GM19240 (cell line): ENCODE measurements around the gene KRTAP10-2.

Source experiments
- DNase-seq: peaks from one replicate; pipeline ENCODE4 v3.0.0; 2011; ENCODE audit warnings: low spot score; ENCODE audit not compliant: insufficient read length

Gene KRTAP10-2

DNA sequence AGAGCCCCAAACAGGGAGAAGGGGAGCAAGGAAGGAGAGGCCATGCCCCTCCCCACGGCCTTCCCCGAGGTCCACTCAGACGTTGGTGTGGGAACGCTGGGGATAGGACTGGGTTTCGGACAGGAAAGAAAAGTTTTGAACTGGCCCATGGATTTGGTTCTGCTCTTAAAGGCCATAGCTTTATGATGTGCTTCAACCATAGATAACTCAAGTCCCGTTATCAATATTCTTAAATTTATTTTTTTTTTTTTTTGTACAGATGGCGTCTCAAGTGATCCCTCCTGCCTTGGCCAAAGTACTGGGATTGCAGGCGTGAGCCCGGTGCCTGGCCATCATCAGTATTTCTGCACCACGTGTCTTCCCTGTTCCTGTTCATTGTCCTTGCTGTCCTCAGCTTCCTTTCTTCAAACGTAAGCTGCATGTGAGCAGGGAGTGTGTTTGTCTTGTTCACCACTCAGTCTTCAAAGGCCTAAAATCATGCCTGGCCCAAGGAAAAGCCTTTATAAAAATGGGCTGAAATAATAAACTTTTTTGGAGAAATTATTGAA, 10.5 kb downstream of the KRTAP10-2 start:
- DNase-seq, result no peak

DNA sequence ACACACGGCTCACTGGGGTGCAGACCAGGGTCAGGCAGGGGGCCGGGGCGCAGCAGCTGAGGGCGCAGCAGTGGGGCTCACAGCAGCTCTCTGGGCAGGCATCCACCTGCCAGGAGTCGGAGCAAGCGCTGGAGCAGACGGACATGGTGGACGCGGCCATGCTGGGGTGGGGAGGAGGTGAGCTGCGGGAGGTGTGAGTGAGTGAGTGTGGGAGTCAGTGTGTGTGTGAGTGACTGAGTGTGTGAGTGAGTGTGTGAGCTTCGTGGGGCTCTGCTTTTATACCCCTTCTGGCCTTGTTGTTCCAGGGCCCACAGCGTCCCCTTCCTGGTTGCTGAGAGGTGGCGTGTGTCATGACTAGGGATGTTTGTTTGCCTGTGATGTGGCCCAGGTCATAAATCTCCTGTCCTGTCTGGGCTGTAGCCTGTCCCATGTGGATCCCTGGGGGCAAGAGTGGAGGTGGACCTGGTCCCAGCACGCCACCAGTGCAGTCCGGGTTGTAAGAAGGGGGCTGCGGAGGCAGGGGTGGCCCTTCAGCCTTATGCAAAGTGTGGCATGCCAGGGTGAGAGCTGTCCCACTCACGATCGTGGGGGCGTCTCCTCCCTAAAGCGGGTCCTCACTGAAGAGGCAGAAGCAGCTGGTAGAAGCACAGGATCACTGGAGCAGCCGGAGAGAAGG, 11.2 kb downstream of the KRTAP10-2 start, which contains the start of gene KRTAP10-1:
Gene KRTAP10-1 (minus strand): TSS at position 205 of the 676 bp plus-strand sequence. CDS start 45 bp downstream, at position 160.
- no peak for DNase-seq

DNA sequence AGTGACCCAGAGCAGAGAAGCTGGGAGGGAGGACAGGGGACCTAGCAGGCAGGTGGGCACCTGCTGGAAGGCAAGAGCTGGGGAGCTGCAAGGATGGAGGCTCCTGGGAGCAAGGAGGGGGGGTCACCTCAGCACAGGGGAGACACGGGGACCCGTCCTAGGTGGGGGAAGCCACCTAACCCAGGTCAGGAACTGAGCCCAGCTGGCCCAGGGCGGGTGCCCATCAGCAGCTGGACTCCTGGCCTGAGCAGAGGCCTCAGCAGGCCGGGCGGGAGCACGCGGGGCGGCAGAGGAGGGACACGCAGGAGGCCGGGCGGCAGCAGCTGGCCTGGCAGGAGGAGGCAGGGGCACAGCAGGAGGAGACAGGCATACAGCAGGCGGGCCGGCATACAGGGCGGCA, 12.3 kb downstream of the KRTAP10-2 start:
- DNase-seq, result no peak

DNA sequence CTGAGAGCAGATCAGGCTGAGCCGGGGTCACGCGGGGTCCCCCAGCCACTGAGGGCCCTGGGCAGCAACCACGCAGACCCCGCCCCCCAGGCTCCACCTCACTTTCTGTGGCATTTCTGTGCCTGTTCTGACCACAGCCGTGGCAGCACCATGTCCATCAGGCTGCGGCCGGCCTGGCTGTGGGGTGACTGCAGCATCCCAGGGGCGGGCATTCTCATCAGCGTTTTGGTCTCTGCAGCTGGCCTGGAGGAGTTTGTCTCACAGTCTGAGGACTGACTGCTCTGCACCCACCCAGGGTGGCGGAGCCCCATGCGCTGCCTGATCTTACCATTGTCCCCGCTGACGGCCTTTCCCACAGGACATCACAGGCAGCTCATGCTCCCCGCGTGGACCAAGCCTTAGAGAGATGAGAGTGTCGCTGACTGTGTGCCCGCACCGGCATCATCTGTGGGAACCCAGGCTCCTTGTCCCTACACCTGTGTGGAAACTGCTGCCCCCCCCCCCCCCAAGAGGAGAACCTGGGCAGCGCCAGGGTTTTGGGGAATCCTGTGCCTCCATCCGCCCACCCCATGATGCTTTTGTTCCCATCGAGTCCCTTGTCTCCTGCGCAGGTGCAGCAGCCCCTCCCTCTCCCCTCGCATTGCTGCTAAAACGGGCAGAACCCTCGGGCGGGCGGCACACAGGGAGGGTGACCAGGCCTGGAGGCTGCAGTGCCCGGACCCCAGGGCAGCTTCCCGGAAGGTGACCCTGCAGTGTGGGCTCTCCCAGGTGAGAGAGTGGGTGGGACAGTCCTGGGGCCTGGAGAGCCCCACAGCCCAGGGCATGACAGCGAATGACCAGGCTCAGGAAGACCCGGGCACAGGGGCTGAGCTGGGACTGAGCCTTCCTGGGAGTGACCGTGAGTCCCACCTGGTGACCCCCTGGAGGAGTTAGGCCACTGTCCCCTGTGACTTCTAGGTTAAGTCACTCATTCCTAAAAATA, 13.1 kb downstream of the KRTAP10-2 start:
- no peak for DNase-seq

DNA sequence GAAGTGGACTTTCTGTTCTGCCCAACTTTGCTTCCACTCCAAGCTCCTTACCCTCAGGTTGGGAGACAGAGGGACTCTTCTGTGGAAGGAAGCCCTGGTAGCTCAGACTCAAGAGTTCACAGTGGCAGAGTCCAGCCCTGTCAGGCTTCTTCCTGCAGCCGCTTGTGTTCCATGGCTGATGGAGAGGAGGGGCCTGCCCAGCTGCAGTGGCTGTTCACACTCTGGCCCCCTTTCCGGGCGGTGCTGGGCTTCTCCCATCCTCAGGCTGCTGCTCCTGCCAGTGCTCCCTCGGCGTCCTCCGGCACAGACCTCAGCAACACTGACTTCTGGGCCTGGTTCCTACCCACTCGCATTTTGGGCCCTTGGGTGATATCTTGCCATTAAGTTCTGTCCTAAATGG, 15.3 kb downstream of the KRTAP10-2 start:
- DNase-seq, result no peak

DNA sequence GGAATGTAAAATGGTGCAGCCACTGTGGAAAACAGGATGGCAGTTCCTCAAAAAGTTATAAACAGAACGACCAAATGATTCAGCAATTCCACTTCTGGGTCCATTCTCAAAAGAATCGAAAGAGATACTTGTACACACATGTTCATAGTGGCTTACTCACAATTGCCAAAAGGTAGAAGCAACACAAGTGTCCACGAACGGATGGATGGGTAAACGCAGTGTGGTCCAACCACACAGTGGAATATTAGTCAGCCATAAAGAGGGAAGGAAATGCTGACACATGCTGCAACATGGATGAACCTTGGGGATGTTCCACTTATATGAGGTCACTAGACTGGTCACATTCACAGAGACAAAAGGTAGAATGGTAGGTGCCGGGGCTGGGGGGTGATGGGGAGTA, 16.6 kb downstream of the KRTAP10-2 start:
- DNase-seq, result no peak

DNA sequence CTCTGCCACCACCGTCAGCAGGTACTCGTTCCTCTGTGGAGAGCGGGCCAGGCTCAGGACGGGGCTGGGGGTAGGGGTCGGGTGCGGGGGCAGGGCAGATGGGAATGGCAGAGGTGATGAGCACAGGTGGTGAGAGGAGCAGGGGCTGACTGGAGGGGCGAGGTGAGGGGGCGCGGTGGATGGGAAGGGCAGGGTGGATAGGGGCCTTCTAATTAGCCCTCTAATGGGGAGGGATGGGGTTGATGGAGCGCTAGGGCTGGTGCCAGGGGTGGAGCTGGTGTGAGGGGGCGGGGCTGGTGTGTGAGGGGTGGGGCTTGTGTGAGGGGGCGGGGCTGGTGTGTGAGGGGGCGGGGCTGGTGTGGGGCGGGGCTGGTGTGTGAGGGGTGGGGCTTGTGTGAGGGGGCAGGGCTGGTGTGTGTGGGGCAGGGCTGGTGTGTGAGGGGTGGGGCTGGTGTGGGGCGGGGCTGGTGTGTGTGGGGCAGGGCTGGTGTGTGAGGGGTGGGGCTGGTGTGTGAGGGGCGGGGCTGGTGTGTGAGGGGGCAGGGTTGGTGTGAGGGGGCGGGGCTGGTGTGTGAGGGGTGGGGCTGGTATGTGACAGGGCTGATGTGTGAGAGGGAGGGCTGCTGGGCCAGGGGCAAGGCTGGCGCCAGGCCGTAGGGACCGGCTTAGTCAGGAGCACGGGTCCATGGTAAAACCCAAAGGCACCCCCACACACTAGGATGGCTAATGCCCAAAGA, 17.2 kb downstream of the KRTAP10-2 start:
- DNase-seq, result no peak

DNA sequence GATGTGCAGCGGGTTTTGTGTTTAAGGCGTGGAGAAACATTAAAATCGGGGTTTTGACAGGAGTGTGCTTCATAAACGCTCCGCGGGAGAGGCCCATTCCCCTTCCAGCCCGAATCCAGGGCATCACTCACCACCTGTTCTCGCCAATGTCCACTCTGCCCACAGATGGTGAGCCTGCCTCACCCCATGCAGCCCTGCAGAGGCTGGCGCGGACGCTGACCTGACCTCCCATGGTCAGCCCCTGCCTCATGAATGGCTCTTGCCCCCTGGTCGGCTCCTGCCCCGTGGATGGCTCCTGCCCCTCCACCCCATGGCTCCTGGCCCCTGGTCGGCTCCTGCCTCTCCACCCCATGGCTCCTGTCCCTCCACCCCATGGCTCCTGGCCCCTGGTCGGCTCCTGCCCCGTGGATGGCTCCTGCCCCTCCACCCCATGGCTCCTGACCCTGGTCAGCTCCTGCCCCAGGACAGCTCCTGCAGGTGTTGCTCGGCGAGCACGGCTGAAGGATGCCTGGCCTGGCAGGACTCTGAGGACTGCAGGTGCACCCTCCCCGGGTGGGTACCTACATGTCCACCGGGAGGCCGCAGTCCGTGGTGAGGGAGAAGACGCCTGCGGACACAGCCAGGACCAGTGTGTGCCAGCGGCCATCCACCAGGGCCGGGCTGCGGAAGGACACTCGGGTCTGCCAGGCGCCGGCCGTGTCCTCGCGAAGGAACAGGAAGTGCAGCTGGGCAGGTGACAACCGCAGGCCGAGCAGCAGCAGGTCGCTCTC, 18.0 kb downstream of the KRTAP10-2 start:
- no peak for DNase-seq

DNA sequence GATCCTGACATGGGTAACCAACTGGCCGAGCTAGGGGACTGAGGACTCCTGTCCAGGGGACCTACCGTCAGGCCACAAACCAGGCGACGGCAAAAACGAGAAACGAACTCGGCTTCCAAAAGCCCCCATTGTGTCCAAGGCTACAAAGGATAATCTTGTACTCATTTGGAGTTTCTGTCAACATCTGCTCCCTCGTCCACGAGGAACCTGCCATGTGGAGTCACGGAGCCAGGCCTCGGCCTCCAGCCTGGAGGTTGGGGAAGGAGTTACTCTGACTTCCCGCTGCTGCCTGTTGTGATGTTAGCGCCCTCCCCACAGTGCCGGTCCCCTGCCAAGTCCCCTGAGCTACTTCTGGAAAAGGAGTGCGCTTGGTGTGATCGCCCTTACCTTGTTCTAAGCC, 18.6 kb downstream of the KRTAP10-2 start:
- DNase-seq, result no peak

DNA sequence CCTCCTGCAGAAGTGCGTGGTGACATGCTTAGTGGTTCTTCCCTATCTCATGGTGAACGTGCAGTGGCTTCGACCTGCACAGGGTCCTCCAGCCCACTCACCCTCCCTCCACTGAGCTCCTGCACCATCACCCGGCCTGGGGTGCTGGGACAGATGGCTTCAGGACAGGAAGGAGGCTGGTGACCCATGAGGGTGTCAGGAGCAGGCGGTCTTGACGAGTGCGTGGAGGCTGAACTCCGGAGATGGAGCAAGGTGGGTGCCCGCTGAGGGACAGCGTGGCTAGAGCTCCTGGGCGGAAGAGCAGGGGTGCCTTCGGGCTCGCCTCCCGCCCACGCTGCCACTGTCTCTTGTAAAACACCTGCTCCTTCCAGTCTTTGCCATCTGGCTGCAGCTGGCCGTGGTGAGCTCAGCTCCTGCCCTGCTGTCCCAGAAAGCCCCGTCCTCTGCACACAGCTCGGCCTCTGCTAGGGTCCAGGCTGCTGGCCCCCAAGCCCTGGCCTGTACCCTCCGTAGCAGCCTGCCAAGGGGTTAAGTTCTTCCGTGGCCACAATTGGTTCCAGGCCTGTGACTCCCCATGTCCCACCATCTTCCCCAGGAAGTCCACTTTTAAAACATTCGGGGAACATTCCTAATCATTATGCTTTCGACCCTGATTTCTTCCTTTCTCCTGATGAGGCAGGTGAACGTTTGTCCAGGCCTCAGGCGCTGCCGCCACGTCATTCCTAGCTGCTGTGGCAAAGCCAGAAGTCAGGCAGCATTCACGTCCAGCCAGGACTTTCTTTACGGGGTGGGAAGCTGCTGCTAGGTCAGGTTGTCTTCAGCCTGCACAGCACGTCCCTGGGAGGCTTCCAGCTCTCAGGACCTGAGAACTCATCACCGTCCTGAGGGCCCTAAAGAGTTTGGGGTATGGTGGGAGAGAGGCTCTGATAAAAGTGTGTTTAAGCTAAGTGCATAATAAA, 19.4 kb downstream of the KRTAP10-2 start:
- DNase-seq, result no peak

DNA sequence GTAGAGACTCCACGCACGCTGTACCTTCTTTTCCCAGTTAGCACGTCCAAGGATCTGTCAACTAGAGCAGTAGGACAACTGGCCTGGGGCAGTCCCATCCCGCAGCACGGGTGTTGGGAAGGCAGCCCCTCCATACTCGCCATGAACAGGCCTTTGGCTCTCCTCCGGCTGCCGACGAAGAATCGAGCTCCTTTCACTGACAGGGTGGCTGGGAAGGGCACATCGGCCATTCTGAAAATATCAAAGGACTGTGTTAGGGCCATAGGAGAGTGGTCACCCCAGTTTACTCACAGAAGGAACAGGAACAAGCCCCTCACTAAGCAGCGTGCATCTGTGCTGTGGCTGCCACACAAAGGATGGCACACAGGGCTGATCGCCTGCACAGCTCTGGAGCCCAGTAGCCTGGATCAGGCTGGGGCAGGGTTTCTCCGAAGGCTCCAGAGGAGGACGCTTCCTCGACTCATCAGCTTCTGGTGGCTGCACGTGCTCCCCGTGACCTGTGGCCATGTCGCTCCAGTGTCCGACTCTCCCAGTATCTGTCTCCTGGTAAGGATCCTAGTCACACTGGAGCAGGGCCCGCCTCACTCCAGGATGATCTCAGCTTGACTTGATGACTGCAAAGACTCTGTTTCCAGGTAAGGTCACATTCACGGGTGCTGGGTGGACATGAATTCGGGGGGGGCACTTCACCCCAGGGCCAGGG, 20.3 kb downstream of the KRTAP10-2 start:
- no peak for DNase-seq

DNA sequence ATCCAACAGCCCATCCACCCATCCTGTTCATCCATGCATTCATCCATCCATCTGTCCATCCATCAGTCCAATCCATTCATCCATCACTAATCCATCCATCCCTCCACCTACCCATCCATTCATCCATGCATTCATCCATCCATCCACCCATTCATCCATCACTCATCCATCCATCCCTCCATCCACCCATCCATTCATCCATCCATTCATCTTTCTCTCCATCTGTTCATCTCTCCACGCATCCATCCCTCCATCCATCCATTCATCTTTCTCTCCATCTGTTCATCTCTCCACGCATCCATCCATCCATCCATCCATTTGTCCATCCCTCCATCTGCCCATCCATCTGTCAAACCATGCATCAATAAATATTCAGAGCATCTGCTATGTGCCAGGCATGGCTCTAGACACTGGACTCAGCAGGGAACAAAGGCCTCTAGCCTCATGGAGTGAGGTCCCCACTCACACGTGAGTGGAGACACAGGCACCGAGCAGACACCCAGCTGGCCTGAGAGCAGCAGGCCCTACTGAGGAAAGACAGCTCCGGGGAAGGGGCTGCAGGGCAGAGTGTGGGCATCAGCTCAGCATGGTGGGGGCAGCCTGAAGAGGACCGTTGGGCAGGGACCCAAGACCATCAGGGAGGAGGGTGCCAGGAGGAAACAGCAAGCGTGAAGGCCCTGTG, 20.9 kb downstream of the KRTAP10-2 start:
- no peak for DNase-seq

DNA sequence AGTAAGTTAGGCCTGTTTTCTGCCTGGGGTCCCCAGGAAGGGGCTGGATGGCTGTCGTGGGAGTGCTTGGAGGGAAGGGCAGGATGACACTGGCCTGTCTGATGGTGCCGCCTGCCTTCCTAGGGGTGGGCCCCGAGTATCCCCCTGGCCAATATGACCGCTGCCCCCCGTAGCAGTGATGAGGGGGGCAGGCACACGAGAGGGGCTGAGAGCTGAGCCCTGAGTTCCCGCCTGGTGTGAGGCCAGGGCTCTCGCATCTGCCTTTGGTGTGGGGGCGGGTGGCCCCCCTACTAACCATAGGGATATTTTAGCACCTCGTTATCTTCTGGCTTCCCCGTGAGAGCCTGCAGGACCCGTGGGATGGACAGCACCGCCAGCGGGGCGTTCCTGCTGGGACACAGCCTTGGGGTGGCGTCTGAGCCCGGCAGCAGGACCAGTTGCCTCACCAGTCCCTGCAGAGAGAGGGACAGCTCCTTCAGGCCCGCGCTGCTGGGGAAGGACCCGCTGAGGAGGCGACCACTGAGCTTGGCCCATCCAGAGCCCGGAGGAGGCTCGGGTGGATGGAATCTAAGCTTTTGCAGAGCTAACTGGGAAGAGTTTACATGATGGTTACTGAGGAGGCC, 21.7 kb downstream of the KRTAP10-2 start:
- no peak for DNase-seq

DNA sequence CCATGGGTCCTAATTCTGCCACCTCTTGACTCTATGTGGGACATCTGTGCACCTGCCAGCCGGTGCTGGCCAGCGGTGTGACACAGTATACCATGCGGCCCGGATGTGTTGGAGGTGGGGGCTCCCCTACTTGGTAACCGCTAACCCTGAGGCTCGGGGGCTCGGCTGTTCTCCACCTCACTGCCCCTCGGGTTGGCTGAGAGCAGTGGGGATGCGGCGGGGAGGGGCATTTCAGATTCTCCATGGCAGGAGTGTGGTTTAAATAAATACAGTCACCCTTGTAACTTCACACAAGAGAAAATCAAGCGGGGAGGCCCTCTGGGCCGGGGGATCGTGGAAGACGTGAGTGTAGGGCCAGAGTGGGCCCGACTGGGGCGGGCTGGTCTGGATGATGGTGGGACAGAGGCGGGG, 22.3 kb downstream of the KRTAP10-2 start:
- no peak for DNase-seq

DNA sequence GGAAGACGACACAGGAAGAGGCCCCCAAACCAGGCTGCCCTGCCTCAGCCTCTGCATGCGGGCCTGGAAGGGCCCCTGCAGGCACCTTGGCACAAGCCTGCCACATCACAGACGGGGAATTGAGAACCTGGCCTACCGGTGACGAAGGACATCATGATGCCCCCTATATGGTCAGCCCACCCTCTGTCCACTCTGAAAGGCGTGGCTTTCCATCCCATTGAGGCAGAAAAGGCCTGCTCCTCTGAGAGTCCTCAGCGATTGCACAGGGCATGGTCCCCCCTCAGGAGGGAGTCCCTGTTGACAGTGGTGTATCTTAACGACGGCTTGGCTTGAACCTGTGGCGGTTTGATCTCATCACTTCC, 22.7 kb downstream of the KRTAP10-2 start:
- no peak for DNase-seq

DNA sequence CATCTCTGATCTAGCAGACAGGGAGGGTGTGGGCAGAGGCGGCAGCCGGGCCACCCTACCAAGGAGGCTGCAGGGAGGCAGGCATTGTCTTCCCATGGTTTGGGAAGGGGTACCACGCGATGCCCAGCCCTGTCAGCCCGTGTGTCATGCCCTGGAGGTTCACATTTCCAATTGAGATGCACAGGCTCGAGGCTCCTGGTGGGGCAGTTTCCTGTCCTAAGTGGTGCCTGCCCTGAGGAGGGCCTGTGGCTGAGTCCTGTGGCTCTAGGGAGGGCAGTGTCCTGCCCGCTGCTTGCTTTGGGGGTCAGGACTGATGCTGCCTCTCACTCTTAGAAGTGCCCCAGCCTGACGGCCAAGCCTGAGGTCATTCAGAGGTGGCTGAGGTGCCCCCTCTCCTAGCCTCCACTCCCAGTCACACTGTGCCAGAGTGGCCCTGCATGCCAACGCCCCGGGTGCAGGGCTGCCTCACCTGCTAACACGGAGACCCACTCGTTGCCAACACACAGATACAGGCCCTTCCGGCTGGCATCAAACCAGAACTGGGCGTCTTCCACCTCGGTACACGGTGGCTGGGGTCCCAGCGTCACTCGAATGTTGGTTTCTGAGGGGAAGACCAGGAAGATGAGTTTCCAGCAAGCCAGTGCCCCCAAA, 23.2 kb downstream of the KRTAP10-2 start:
- DNase-seq, result no peak

DNA sequence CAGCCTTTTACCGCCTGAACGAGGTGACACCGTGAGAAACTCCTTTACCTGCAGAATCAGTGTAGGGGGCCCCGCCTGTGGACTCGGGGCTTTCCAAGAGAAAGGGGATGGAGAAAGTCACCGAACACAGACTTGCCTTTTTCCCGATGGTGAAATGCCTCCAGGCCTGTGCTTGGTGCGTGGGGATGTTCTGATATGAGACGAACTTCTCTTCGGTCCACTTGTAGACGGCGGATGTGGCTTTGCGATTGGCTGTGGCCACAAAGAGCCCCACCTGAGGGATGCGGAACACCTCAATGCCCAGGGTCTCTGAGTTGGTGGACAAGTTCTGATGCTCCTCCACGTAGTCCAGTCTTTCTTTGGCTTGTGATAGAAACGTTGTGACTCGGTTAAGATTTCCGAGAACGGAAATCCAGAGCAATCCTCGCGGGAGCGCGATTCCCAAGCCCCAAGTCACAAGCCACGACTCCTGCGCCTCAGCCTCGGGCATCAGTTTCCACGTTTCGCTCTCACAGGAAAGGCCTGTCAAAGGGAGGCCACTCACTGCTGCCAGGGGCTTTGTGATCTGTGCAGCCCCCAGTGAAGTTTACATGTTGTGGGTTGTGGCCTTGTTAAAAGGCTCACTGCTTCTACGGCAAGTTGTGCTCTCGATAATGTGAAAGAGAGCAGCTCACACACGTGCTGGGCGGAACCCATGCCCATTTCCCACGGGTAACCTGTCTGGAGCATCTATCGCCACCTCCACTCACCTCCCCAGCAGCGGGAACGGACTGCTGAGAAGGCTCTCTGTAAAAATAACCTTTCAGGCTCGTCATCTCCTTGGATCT, 23.9 kb downstream of the KRTAP10-2 start:
- no peak for DNase-seq
